ENCODE results near the gene ZC2HC1B.

The ZC2HC1B gene

DNA sequence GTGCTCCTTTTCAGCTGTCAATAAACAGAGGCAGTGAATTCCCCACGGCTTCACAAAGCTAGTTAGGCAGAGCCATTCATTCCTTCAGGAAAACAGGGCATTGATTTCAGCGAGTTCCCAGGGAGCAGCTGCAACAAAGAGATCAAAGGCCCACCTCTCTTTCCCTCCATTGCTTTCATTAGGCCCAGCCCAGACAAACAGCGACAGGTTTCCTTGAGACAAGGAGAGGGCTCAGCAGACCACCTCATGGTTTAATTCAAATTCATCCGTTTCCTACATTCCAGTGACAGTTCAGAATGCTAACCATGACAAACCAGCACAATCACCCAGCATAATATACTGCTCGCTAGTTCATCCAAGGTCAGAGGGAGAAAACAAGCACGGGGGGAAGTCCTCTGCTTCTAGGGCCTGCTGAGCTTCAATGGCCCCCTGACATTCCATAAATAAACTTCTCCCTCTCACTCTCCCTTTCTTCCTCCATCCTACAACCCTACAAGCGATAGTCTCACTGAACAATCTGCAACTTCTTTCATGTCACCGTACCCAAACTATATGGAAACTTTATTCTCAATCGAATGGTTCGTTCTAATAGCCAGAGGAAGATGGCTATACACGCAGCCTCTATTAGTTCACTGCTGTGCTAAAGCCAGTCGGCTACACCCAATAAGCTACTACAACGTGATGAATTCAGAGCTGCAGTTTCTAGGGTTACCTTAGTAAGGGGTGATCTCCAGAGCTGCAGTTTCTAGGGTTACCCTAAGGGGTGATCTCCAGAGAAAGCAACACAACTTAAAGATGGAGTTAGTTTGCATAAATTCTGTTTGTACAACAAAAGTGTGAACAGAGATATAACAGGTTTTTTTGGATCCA is 109.1 kb downstream of the ZC2HC1B start:
- Histone ChIP-seq H3K4me3 (ENCODE audit: low read length) (no peak overlapping the region), H3K27me3 (ENCODE audit: control insufficient read depth, insufficient read depth, low read length) (no peaks in the 10 kb centered on the region), H3K4me1 (ENCODE audit: control insufficient read depth, insufficient read depth, low read length) (no peaks in the 10 kb centered on the region), H3K9ac (ENCODE audit: low read length) (no peak overlapping the region), H3K27ac (ENCODE audit: low read depth, low read length) (no peak overlapping the region), H3K36me3 (ENCODE audit: control insufficient read depth, insufficient read depth, low read length) (no peaks in the 10 kb centered on the region)

- Histone ChIP-seq H3K9ac (ENCODE audit: low read length) (no peak overlapping the region), H3K4me1 (ENCODE audit: control insufficient read depth, insufficient read depth, low read length) (no peaks in the 10 kb centered on the region), H3K4me3 (ENCODE audit: low read length) (no peak overlapping the region), H3K27ac (ENCODE audit: low read depth, low read length) (no peak overlapping the region), H3K27me3 (ENCODE audit: control insufficient read depth, insufficient read depth, low read length) (no peaks in the 10 kb centered on the region), H3K36me3 (ENCODE audit: control insufficient read depth, insufficient read depth, low read length) (no peaks in the 10 kb centered on the region)
These were observed 109.8 kb downstream of the ZC2HC1B start for GRCh38 chr6:143974089-143974488.

GRCh38 chr6:143976806-143977349 is 112.6 kb downstream of the ZC2HC1B start:
- H3K27ac ChIP-seq (ENCODE audit: low read depth, low read length): no peak overlapping the region
- no peak overlapping the region for H3K4me3 ChIP-seq (ENCODE audit: low read length)
- no peak overlapping the region for H3K9ac ChIP-seq (ENCODE audit: low read length)
- no peaks in the 10 kb centered on the region for H3K27me3 ChIP-seq (ENCODE audit: control insufficient read depth, insufficient read depth, low read length)
- no peaks in the 10 kb centered on the region for H3K36me3 ChIP-seq (ENCODE audit: control insufficient read depth, insufficient read depth, low read length)
- H3K4me1 ChIP-seq (ENCODE audit: control insufficient read depth, insufficient read depth, low read length): no peaks in the 10 kb centered on the region

DNA sequence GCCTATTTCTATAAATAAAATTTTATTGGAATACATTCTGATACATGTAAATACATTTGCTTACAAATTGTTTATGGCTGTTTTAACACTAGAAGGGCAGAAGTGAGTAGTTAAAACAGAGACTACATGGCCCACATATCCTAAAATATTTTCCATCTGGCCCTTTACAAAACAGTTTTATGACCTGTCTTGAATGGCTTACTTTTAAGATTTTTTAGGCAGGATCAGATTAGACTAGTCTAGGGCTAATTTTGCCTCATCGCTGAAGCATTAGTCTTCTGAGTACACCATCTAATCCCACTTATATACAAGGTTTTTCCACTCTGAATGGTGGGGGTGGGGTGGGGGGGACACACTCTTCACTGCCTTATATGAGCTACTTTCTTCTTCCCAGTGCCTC is 116.6 kb downstream of the ZC2HC1B start:
- Histone ChIP-seq H3K27ac (ENCODE audit: low read depth, low read length) (no peak overlapping the region), H3K36me3 (ENCODE audit: control insufficient read depth, insufficient read depth, low read length) (no peaks in the 10 kb centered on the region), H3K4me1 (ENCODE audit: control insufficient read depth, insufficient read depth, low read length) (no peaks in the 10 kb centered on the region), H3K9ac (ENCODE audit: low read length) (no peak overlapping the region), H3K4me3 (ENCODE audit: low read length) (no peak overlapping the region), H3K27me3 (ENCODE audit: control insufficient read depth, insufficient read depth, low read length) (no peaks in the 10 kb centered on the region)

DNA sequence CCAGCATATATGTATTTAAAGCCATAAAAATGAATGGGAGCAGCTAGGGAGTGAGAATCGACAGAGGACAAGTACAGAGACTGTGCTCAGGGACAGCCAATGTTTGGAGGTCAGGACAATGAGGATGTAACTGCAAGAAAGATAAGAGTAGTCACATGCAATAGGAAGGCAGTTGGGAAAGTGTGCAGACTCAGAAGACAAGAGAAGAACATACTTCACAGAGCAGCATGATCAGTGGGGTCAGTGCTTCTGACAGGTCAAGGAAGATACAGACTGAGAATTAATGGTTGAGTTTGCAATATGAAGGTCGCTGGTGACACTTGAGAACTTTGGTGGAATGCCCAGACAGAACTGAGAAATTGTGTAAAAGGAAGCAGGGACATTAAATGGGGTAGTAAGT is 118.7 kb downstream of the ZC2HC1B start:
- Histone ChIP-seq H3K9ac (ENCODE audit: low read length) (no peak overlapping the region), H3K27me3 (ENCODE audit: control insufficient read depth, insufficient read depth, low read length) (no peaks in the 10 kb centered on the region), H3K36me3 (ENCODE audit: control insufficient read depth, insufficient read depth, low read length) (no peaks in the 10 kb centered on the region), H3K4me1 (ENCODE audit: control insufficient read depth, insufficient read depth, low read length) (no peaks in the 10 kb centered on the region), H3K4me3 (ENCODE audit: low read length) (no peak overlapping the region), H3K27ac (ENCODE audit: low read depth, low read length) (no peak overlapping the region)

DNA sequence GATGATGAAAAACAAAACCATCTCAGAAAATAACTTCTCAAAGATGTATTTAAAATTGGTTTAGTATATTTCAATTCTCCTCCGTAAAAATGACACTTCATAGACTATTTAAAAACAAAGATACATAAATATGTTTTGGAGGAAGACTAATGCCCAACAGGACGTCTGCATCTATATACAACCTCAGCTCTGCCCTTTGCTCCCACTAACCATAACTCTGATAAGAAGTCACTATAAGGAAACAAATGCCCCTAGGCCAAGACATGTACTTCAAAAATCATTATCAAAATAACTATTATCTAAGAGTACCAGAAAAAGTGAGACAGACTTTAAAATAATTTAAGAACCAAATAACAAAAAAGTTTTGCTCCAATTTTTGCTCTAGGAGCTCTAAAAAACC is 120.4 kb downstream of the ZC2HC1B start:
- Histone ChIP-seq H3K27ac (ENCODE audit: low read depth, low read length) (no peak overlapping the region), H3K36me3 (ENCODE audit: control insufficient read depth, insufficient read depth, low read length) (no peaks in the 10 kb centered on the region), H3K9ac (ENCODE audit: low read length) (no peak overlapping the region), H3K27me3 (ENCODE audit: control insufficient read depth, insufficient read depth, low read length) (no peaks in the 10 kb centered on the region), H3K4me3 (ENCODE audit: low read length) (no peak overlapping the region), H3K4me1 (ENCODE audit: control insufficient read depth, insufficient read depth, low read length) (no peaks in the 10 kb centered on the region)

DNA sequence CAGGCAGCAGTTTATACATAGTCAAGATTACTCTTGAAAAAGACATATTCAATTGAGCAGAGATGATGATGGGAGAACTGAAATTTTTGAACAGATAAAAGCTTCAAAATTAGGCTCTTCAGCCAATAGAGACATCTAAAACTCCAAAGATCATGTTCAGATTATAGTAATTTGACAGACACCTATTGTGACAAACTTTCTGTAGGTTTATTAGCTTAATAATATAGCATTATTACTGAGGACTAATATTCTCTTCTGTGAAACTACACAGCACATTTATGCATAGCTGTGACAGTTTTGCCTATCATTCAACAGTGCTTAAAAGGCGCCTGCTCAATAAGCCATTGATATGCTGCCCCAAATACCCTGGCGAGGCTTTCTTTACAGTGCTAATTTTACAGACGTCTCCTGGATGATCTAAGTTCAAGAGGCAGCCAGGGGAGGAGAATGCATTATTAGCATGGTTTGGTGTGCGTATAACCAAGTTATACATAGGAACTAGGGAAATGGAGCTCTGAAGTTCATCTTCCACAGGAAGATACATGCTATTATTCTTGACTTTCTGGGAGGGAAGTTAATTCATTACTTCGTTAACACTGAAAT is 122.3 kb downstream of the ZC2HC1B start:
- H3K4me1 ChIP-seq (ENCODE audit: control insufficient read depth, insufficient read depth, low read length): no peaks in the 10 kb centered on the region
- no peak overlapping the region for H3K27ac ChIP-seq (ENCODE audit: low read depth, low read length)
- no peak overlapping the region for H3K9ac ChIP-seq (ENCODE audit: low read length)
- no peaks in the 10 kb centered on the region for H3K27me3 ChIP-seq (ENCODE audit: control insufficient read depth, insufficient read depth, low read length)
- no peaks in the 10 kb centered on the region for H3K36me3 ChIP-seq (ENCODE audit: control insufficient read depth, insufficient read depth, low read length)
- H3K4me3 ChIP-seq (ENCODE audit: low read length): no peak overlapping the region
